Measurements from ENCODE around the gene SPATA31E1.

SPATA31E1 gene

DNA sequence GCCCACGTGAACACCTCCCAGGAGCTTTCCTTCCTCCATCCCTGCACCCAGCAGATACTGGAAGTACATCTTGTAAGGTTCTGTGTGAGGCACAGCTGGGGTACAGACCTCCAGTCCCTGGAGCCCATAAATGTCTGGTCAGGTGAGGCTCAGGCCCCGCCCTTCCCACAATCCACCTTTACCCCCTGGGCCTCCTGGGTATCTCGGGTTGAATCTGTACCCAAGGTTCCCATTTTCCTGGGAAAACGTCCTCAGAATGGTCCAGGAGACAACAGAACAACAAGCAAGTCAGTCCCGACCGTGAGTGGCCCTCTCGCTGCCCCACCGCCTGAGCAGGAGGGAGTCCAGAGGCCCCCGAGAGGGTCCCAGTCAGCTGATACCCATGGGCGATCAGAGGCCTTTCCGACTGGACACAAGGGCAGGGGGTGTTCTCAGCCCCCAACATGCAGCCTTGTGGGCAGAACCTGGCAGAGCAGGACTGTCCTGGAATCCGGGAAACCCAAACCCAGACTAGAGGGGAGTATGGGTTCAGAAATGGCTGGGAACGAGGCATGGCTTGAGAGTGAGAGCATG is 4.3 kb downstream of the SPATA31E1 start:
- Histone ChIP-seq H3K4me1 (ENCODE audit: control insufficient read depth in 1 of 2, insufficient read depth in 2 of 2, low read length in 2 of 2) (no peaks in the 10 kb centered on the region), H3K4me3 (ENCODE audit: low read depth in 1 of 2, low read length in 2 of 2) (no peak overlapping the region), H3K36me3 (ENCODE audit: control insufficient read depth in 1 of 2, insufficient read depth in 2 of 2, low read length in 2 of 2) (no peaks in the 10 kb centered on the region), H3K27ac (ENCODE audit: low read length) (no peak overlapping the region), H3K27me3 (ENCODE audit: low read depth, low read length) (no peaks in the 10 kb centered on the region), H3K9me3 (ENCODE audit: control insufficient read depth in 1 of 2, low read length in 2 of 2) (no peaks in the 10 kb centered on the region)

DNA sequence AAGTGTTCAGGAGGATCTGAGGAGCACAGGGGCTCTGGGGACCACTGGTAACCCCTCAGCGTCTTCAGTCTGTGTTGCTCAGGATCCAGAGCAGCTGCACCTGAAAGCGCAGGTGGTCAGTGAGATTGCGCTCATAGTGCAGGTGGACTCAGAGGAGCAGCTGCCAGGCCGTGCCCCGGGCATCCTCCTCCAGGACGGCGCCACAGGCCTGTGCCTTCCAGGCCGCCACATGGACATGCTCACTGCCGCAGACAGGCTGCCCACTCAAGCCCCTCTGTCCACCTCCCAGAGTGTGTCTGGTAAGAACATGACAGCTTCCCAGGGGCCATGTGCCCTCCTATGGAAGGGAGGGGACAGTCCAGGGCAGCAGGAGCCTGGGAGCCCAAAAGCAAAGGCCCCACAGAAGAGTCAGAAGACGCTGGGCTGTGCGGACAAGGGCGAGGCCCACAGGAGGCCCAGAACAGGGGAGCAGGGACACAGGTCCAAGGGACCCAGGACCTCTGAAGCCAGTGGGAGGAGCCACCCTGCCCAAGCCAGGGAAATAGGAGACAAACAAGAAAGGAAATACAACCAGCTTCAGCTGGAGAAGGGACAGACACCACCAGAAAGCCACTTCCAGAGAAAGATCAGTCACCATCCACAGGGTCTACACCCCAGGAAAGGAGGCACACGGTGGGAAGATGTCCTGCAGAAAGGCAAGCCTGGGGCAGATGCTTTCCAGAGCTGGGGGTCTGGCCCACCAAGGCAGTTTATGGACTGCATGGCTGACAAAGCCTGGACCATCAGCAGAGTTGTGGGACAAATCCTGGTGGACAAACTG is 5.2 kb downstream of the SPATA31E1 start:
- H3K4me3 ChIP-seq (ENCODE audit: low read depth in 1 of 2, low read length in 2 of 2), result no peak overlapping the region
- no peaks in the 10 kb centered on the region for H3K27me3 ChIP-seq (ENCODE audit: low read depth, low read length)
- H3K36me3 ChIP-seq (ENCODE audit: control insufficient read depth in 1 of 2, insufficient read depth in 2 of 2, low read length in 2 of 2), result no peaks in the 10 kb centered on the region
- H3K4me1 ChIP-seq (ENCODE audit: control insufficient read depth in 1 of 2, insufficient read depth in 2 of 2, low read length in 2 of 2), result no peaks in the 10 kb centered on the region
- H3K27ac ChIP-seq (ENCODE audit: low read length), result no peak overlapping the region
- no peaks in the 10 kb centered on the region for H3K9me3 ChIP-seq (ENCODE audit: control insufficient read depth in 1 of 2, low read length in 2 of 2)

DNA sequence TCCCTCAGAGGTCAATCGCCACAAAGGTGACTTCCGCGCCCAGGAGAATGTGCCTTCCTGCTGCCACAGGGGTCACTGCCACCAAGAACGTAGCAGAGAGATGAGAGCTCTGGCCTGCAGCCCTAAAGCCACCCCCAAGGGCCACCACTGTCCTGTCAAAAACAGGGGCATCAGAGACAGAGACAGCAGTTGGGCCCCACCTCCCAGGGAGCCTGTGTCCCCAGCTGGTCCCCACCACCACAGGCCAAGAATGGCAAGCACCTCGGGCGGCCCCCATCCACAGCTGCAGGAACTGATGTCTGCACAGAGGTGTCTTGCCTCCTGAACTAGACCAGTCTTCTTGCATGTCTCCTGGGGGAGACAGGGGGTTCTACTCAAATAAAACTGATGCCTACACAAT is 5.8 kb downstream of the SPATA31E1 start:
- H3K27me3 ChIP-seq (ENCODE audit: low read depth, low read length), result no peaks in the 10 kb centered on the region
- no peaks in the 10 kb centered on the region for H3K36me3 ChIP-seq (ENCODE audit: control insufficient read depth in 1 of 2, insufficient read depth in 2 of 2, low read length in 2 of 2)
- H3K4me1 ChIP-seq (ENCODE audit: control insufficient read depth in 1 of 2, insufficient read depth in 2 of 2, low read length in 2 of 2), result no peaks in the 10 kb centered on the region
- H3K27ac ChIP-seq (ENCODE audit: low read length), result no peak overlapping the region
- H3K9me3 ChIP-seq (ENCODE audit: control insufficient read depth in 1 of 2, low read length in 2 of 2), result no peaks in the 10 kb centered on the region
- H3K4me3 ChIP-seq (ENCODE audit: low read depth in 1 of 2, low read length in 2 of 2), result no peak overlapping the region

DNA sequence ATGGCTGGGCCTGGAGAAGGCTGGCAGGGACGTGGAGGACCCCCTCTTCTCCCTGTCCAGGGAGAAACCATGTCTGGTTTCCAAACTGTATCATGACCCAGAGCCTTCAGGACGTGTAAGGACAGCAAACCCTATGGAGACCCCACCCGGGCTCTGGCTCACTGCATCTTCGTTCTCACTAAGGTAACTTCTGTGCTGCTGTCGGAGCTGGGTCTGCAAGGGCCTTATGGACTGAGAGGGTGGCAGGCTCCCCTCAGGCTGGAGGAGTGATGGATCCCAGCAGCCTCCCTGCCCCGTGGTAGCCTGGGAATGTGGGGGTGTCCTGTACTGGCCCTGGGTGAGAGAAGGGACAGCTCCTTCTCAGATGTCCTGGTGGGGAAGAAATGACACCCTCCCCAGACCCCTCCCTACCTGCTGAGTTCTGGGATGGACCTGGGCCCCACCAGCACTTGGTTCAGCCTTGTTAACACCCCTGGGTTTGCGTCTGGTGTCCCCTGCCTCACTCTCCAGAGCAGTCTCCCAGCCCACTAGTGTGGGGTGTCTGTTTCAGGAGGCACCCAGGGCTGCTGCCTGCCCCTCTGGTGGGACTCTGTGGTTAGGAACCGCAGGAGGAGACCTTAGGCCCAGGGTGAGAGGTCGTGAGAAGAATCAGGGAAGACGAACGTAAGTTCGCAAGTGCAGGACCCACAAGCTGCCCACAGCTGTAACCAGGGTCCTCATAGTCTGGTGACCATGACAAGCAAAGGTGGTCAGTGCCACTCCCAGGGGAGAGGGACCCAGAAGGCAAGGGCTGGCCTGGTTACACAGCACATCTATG is 6.6 kb downstream of the SPATA31E1 start:
- Histone ChIP-seq H3K27me3 (ENCODE audit: low read depth, low read length) (no peaks in the 10 kb centered on the region), H3K9me3 (ENCODE audit: control insufficient read depth in 1 of 2, low read length in 2 of 2) (no peaks in the 10 kb centered on the region), H3K4me1 (ENCODE audit: control insufficient read depth in 1 of 2, insufficient read depth in 2 of 2, low read length in 2 of 2) (no peaks in the 10 kb centered on the region), H3K27ac (ENCODE audit: low read length) (no peak overlapping the region), H3K4me3 (ENCODE audit: low read depth in 1 of 2, low read length in 2 of 2) (no peak overlapping the region), H3K36me3 (ENCODE audit: control insufficient read depth in 1 of 2, insufficient read depth in 2 of 2, low read length in 2 of 2) (no peaks in the 10 kb centered on the region)

DNA sequence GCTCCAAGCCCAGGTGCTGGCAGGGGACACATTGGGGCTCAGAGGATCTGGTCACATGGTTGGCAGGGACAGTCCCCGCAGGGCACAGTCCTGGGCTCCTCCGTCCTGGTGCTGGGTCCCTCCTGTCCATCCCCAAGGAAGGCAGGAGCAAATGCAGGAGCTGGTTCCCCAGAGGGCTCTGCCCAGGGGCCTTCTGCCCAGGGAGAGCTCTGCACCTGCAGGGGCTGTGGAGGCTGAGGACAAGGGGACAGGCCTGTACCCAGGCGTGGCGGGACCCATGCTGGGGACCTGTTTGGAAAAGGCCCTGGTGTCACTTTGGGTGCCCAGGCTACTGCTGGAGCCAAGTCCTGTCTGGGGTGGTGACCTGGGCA is 7.2 kb downstream of the SPATA31E1 start:
- no peak overlapping the region for H3K27ac ChIP-seq (ENCODE audit: low read length)
- no peaks in the 10 kb centered on the region for H3K4me1 ChIP-seq (ENCODE audit: control insufficient read depth in 1 of 2, insufficient read depth in 2 of 2, low read length in 2 of 2)
- no peaks in the 10 kb centered on the region for H3K27me3 ChIP-seq (ENCODE audit: low read depth, low read length)
- H3K9me3 ChIP-seq (ENCODE audit: control insufficient read depth in 1 of 2, low read length in 2 of 2), result no peaks in the 10 kb centered on the region
- no peaks in the 10 kb centered on the region for H3K36me3 ChIP-seq (ENCODE audit: control insufficient read depth in 1 of 2, insufficient read depth in 2 of 2, low read length in 2 of 2)
- no peak overlapping the region for H3K4me3 ChIP-seq (ENCODE audit: low read depth in 1 of 2, low read length in 2 of 2)

DNA sequence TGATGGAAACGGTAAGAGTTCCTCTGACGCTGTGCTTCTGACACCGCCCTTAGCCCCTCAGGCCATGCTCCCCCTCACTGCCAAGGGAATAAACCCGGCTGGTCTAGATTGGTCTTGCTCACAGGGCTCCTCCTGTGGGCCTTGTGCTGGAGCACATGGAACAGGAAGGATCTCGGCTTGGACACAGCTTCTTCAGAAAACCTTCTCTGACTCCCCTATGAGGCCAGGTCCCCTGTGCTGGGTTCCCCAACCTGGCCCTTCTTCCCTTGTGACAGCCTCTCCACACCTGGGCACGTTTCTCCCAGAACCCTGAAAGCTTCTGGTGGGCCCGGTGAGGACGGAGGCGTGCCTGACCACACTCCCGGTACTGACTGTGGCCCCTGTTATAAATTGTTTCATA is 8.2 kb downstream of the SPATA31E1 start:
- Histone ChIP-seq H3K4me1 (ENCODE audit: control insufficient read depth in 1 of 2, insufficient read depth in 2 of 2, low read length in 2 of 2) (no peaks in the 10 kb centered on the region), H3K9me3 (ENCODE audit: control insufficient read depth in 1 of 2, low read length in 2 of 2) (no peaks in the 10 kb centered on the region), H3K27me3 (ENCODE audit: low read depth, low read length) (no peaks in the 10 kb centered on the region), H3K27ac (ENCODE audit: low read length) (no peak overlapping the region), H3K36me3 (ENCODE audit: control insufficient read depth in 1 of 2, insufficient read depth in 2 of 2, low read length in 2 of 2) (no peaks in the 10 kb centered on the region), H3K4me3 (ENCODE audit: low read depth in 1 of 2, low read length in 2 of 2) (no peak overlapping the region)

DNA sequence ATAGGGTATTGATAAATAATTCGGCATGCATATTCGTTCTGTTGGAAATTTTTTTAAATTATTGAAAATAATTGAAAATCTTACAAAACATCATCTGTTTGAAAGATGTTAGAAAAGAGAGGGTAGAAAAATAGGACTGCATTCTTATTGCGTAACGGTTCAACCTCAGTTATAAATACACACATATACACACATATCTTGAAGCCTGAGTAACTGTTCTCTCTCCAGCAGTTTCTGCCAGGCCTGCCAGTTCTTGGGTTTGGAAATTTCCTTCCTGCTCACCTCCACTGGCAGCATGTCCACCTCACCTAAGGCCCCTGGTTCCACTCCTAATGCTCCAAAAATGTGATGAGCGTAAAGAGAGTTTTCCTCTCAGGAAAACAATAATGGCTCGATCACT is 9.1 kb downstream of the SPATA31E1 start:
- Histone ChIP-seq H3K9me3 (ENCODE audit: control insufficient read depth in 1 of 2, low read length in 2 of 2) (no peaks in the 10 kb centered on the region), H3K36me3 (ENCODE audit: control insufficient read depth in 1 of 2, insufficient read depth in 2 of 2, low read length in 2 of 2) (no peaks in the 10 kb centered on the region), H3K4me1 (ENCODE audit: control insufficient read depth in 1 of 2, insufficient read depth in 2 of 2, low read length in 2 of 2) (no peaks in the 10 kb centered on the region), H3K4me3 (ENCODE audit: low read depth in 1 of 2, low read length in 2 of 2) (no peak overlapping the region), H3K27me3 (ENCODE audit: low read depth, low read length) (no peaks in the 10 kb centered on the region), H3K27ac (ENCODE audit: low read length) (no peak overlapping the region)

DNA sequence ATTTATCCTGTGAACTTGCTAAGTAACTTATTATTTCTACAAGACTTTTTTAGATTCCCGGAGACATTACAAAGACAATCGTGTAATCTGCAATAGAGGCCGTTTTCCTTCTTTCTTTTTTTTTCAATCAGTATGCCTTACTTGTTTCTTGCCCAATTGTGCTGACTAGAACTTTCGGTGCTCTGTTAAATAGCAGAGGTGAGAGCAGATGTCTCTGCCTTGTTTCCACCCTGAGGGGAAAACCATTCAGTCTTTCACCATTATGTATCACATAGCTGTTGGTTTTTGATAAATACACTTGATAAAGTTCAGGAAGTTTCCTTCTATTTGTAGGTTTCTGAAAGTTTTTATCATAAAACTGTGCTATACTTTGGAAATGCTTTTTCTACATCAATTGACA is 10.3 kb downstream of the SPATA31E1 start:
- H3K4me3 ChIP-seq (ENCODE audit: low read depth in 1 of 2, low read length in 2 of 2), result no peak overlapping the region
- H3K36me3 ChIP-seq (ENCODE audit: control insufficient read depth in 1 of 2, insufficient read depth in 2 of 2, low read length in 2 of 2), result no peaks in the 10 kb centered on the region
- H3K9me3 ChIP-seq (ENCODE audit: control insufficient read depth in 1 of 2, low read length in 2 of 2), result no peaks in the 10 kb centered on the region
- H3K27me3 ChIP-seq (ENCODE audit: low read depth, low read length), result no peaks in the 10 kb centered on the region
- H3K4me1 ChIP-seq (ENCODE audit: control insufficient read depth in 1 of 2, insufficient read depth in 2 of 2, low read length in 2 of 2), result no peaks in the 10 kb centered on the region
- no peak overlapping the region for H3K27ac ChIP-seq (ENCODE audit: low read length)

DNA sequence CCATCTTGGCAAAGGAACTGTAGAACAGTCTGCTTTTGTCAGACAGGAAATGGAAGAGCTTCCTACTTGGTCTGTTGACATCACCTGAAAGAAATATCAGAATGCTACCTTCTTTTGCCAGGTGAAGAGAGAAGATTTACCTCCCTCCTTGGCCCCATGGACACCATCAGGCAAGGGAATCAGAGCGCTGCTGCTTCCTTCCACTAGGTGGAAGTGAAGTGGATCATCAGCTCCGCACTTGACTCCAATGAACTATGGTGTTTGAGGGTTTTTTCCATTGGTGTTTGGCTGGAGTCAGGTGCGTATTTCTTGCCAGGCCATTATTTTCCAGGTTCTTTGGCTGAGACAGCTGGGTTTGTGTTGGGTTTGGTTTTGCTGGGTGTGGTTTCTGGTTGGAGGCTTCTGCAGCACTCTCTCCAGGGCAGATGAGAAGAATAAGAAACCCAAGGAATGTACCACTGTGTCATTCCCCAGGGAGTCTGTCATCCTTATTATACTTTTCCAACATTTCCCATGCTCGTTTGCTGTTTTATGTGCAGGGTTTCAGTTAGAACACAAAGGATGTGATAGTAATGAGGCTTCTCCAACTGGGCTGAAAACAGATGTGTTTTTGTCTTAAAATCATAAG is 12.4 kb downstream of the SPATA31E1 start:
- Histone ChIP-seq H3K36me3 (ENCODE audit: control insufficient read depth in 1 of 2, insufficient read depth in 2 of 2, low read length in 2 of 2) (no peaks in the 10 kb centered on the region), H3K4me1 (ENCODE audit: control insufficient read depth in 1 of 2, insufficient read depth in 2 of 2, low read length in 2 of 2) (no peaks in the 10 kb centered on the region), H3K27ac (ENCODE audit: low read length) (no peak overlapping the region), H3K4me3 (ENCODE audit: low read depth in 1 of 2, low read length in 2 of 2) (no peak overlapping the region), H3K27me3 (ENCODE audit: low read depth, low read length) (no peaks in the 10 kb centered on the region), H3K9me3 (ENCODE audit: control insufficient read depth in 1 of 2, low read length in 2 of 2) (no peaks in the 10 kb centered on the region)

DNA sequence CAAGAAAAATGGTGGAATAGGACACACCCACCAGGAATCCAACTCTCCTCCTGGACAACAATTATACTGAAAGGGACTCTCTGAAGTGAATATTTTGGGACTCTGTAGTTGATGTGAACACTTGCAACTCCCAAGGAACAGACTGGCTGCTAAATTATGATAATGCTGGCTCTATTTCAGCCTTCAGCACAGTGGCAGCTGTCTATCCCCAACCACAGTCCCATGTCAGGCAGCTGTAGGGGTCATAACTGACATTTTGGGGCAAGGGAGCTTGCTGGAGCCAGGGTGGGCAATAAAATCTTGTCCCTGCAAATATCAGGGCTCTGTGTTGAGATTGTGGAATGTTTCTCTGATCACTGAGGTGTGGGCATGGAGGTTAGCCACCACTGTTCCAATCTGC is 14.2 kb downstream of the SPATA31E1 start:
- Histone ChIP-seq H3K36me3 (ENCODE audit: control insufficient read depth in 1 of 2, insufficient read depth in 2 of 2, low read length in 2 of 2) (no peaks in the 10 kb centered on the region), H3K4me1 (ENCODE audit: control insufficient read depth in 1 of 2, insufficient read depth in 2 of 2, low read length in 2 of 2) (no peaks in the 10 kb centered on the region), H3K27me3 (ENCODE audit: low read depth, low read length) (no peaks in the 10 kb centered on the region), H3K4me3 (ENCODE audit: low read depth in 1 of 2, low read length in 2 of 2) (no peak overlapping the region), H3K9me3 (ENCODE audit: control insufficient read depth in 1 of 2, low read length in 2 of 2) (no peaks in the 10 kb centered on the region), H3K27ac (ENCODE audit: low read length) (no peak overlapping the region)

DNA sequence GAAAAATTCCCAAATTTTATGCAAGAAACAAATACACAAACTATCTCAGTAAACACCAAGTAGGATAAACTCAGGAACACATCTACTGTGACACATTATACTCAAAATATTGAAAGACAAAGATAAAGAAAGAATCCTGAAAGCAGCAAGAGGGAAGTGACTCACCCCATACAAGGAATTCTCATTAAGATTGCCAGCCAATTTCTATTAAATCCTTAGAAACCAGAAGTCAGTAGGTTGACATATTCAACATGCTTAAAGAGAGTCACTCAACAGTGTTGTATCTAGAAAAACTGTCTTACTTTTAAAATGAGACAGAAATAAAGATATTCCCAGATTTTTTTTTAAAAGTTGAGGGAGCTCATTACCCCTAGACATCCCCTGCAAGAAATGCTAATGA is 15.5 kb downstream of the SPATA31E1 start:
- no peaks in the 10 kb centered on the region for H3K27me3 ChIP-seq (ENCODE audit: low read depth, low read length)
- H3K4me3 ChIP-seq (ENCODE audit: low read depth in 1 of 2, low read length in 2 of 2), result no peak overlapping the region
- no peaks in the 10 kb centered on the region for H3K4me1 ChIP-seq (ENCODE audit: control insufficient read depth in 1 of 2, insufficient read depth in 2 of 2, low read length in 2 of 2)
- no peaks in the 10 kb centered on the region for H3K36me3 ChIP-seq (ENCODE audit: control insufficient read depth in 1 of 2, insufficient read depth in 2 of 2, low read length in 2 of 2)
- H3K9me3 ChIP-seq (ENCODE audit: control insufficient read depth in 1 of 2, low read length in 2 of 2), result peaks cover 0 to 7% of the 10 kb centered on the region in 2 donors
- no peak overlapping the region for H3K27ac ChIP-seq (ENCODE audit: low read length)

Measured in muscle layer of duodenum (tissue), 2 donors.